Keratinocyte (primary cell): ENCODE measurements around the gene SLC7A4. TPM values are rescaled to one million over a fixed set of nuclear protein-coding genes. Genes with fewer than 3 reads are reported as not detected.

Source experiments
- DNase-seq: peaks from one replicate; pipeline ENCODE4 v3.0.0-alpha.2; 2011; ENCODE audit warnings: low read depth, missing footprints, low spot score
- FAIRE-seq: peaks from 2 replicates; lab custom pipeline; 2011; peaks lifted over from hg19 to GRCh38; lab: Jason Lieb, UNC
- H2AFZ ChIP-seq: 2 replicates; pipeline ENCODE4 v1.6.0; 2012; ENCODE audit warnings: low read length, control low read depth, inconsistent platforms; ENCODE audit not compliant: control insufficient read depth
- H3K27ac ChIP-seq: 2 replicates; pipeline ENCODE4 v1.5.1; 2011; ENCODE audit warnings: low read length; ENCODE audit not compliant: control insufficient read depth, insufficient read depth
- H3K27me3 ChIP-seq: 3 replicates; pipeline ENCODE4 v1.6.0; 2011; ENCODE audit warnings: low read length; ENCODE audit not compliant: control insufficient read depth, insufficient read depth; ENCODE audit errors: extremely low read depth
- H3K36me3 ChIP-seq, 2 experiments: 2 replicates in 1 of 2; 3 replicates in 1 of 2; pipeline ENCODE4 v1.5.1; 2011; ENCODE audit warnings: low read length in 2 of 2, mild to moderate bottlenecking in 1 of 2; ENCODE audit not compliant: control insufficient read depth in 2 of 2, insufficient read depth in 2 of 2; ENCODE audit errors: extremely low read depth in 1 of 2
- H3K4me1 ChIP-seq: 3 replicates; pipeline ENCODE4 v1.5.1; 2011; ENCODE audit warnings: low read length; ENCODE audit not compliant: control insufficient read depth, insufficient read depth; ENCODE audit errors: extremely low read depth
- H3K4me2 ChIP-seq: 3 replicates; pipeline ENCODE4 v1.6.0; 2011; ENCODE audit warnings: low read depth, low read length; ENCODE audit not compliant: control insufficient read depth, insufficient read depth; ENCODE audit errors: extremely low read depth
- H3K4me3 ChIP-seq, 3 experiments: fragments of 200-600 bp in 1 of 3; sonication (generic) in 1 of 3; 2 replicates in 2 of 3; 3 replicates in 1 of 3; pipeline ENCODE4 v1.5.1; 2011 to 2016; ENCODE audit warnings: low read length in 3 of 3, mild to moderate bottlenecking in 3 of 3, control low read depth in 2 of 3, inconsistent platforms in 1 of 3, low read depth in 1 of 3, mixed read lengths in 1 of 3, mixed run types in 1 of 3, moderate library complexity in 1 of 3; ENCODE audit not compliant: control insufficient read depth in 2 of 3, insufficient read depth in 2 of 3; ENCODE audit errors: extremely low read depth in 1 of 3
- H3K79me2 ChIP-seq: 2 replicates; pipeline ENCODE4 v1.6.0; 2012; ENCODE audit warnings: low read length; ENCODE audit not compliant: control insufficient read depth, insufficient read depth
- H3K9ac ChIP-seq: 3 replicates; pipeline ENCODE4 v1.6.0; 2011; ENCODE audit warnings: low read length; ENCODE audit not compliant: control insufficient read depth, insufficient read depth; ENCODE audit errors: extremely low read depth
- H3K9me1 ChIP-seq: 3 replicates; pipeline ENCODE4 v1.6.0; 2011; ENCODE audit warnings: low read length; ENCODE audit not compliant: control insufficient read depth, insufficient read depth; ENCODE audit errors: extremely low read depth
- H3K9me3 ChIP-seq: 2 replicates; pipeline ENCODE4 v1.5.1; 2012; ENCODE audit warnings: low read depth, low read length; ENCODE audit not compliant: control insufficient read depth
- H4K20me1 ChIP-seq: 3 replicates; pipeline ENCODE4 v1.6.0; 2011; ENCODE audit warnings: low read length; ENCODE audit not compliant: control insufficient read depth, insufficient read depth; ENCODE audit errors: extremely low read depth
- CTCF ChIP-seq, 3 experiments: IDR thresholded peaks in 1 of 3; conservative IDR thresholded peaks in 1 of 3; optimal IDR thresholded peaks in 1 of 3; 2 replicates in 2 of 3; 3 replicates in 1 of 3; pipeline versions ENCODE3 to v1.5.1; 2011; ENCODE audit warnings: low read length in 3 of 3, mild to moderate bottlenecking in 3 of 3, moderate library complexity in 2 of 3, control low read depth in 1 of 3, inconsistent platforms in 1 of 3; ENCODE audit not compliant: insufficient read depth in 2 of 3; ENCODE audit errors: extremely low read depth in 1 of 3
- EZH2 ChIP-seq: IDR thresholded peaks from one replicate; pipeline ENCODE4 v1.6.1; 2012; ENCODE audit warnings: inconsistent platforms, mild to moderate bottlenecking, low read length, moderate library complexity
- dilution Hi-C: fragments of 300-500 bp; cut with MboI; formaldehyde crosslinking; loops from one replicate; pipeline ENCODE4 v1.7.0; 2020; ENCODE audit warnings: low sequenced_read_pairs; ENCODE audit not compliant: extremely low pct_ligation_motif_present
- polyA plus RNA-seq, 5 experiments: library from polyadenylated mRNA; depleted of rRNA in 3 of 5; stranded (reverse) in 3 of 5; stranded (forward) in 1 of 5; unstranded in 1 of 5; fragments of >200 nt; gene quantifications; 1 replicate in 1 of 5; 2 replicates in 3 of 5; 3 replicates in 1 of 5; pipeline versions ENCODE4 v1.2.1 to v1.2.3, GENCODE V29; 2011 to 2012; ENCODE audit warnings: missing spikeins in 2 of 5, low read depth in 1 of 5, low replicate concordance in 1 of 5

The SLC7A4 gene
- polyA plus RNA-seq, 1 donor (not counting 4 experiments of a cell fraction or from before 2014, with no cell fraction given), result 0.10 TPM

DNA sequence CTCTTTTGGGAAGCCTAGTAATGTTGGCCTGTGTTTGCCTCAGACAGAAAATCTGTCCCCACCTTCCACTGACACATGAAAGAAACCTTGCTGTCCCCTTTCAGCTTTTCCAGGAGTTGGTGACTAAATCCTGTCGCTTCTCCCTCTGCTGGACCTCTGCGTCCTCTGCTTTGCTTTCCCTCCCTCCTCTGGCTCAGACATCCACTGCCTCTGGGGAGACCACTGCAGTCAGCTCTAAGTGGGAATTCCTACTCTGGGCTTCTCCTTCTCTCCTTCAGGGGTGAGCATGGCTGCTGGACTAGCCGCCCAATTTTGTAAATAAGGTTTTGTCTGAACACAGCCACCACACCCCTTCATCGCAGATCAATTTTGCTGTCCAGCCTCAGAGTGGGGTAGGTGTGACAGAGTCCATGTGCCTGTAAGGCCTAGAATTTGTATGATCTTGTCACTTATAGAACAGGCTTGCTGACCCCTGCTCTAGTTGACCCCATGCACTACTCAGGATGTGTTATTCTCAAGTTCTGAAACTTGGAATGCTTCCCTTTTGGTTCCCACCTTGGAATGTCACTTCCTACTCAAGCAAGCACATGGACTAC lies 36.4 kb upstream of the SLC7A4 start:
- H3K27ac ChIP-seq, result no peak overlapping the region
- no peak overlapping the region for H3K4me2 ChIP-seq
- H3K36me3 ChIP-seq, result no peaks in the 10 kb centered on the region
- H3K9ac ChIP-seq, result no peak overlapping the region
- H3K4me3 ChIP-seq, result no peak overlapping the region
- H3K27me3 ChIP-seq, result peaks cover 8% of the 10 kb centered on the region
- DNase-seq, result no peak
- H4K20me1 ChIP-seq, result no peaks in the 10 kb centered on the region
- peaks cover 13% of the 10 kb centered on the region for H3K4me1 ChIP-seq
- H3K79me2 ChIP-seq, result no peaks in the 10 kb centered on the region
- no peak overlapping the region for H2AFZ ChIP-seq
- dilution Hi-C loops, result no loop called here
- no peaks in the 10 kb centered on the region for H3K9me1 ChIP-seq
- no peak for FAIRE-seq
- H3K9me3 ChIP-seq, result no peaks in the 10 kb centered on the region
- TF ChIP-seq EZH2 (no peak), CTCF (optimal IDR thresholded peaks at IDR 0.05 in 1 of 3, IDR thresholded peaks at IDR 0.05 in 1 of 3, conservative IDR thresholded peaks at IDR 0.05 in 1 of 3; ENCODE audit: extremely low read depth in 1 of 3, insufficient read depth in 2 of 3, low read length in 3 of 3) (no peak)

GRCh38 chr22:21067901-21068680 lies 35.7 kb upstream of the SLC7A4 start:
- Histone ChIP-seq H3K4me3 (no peak overlapping the region), H2AFZ (no peak overlapping the region), H3K4me2 (no peak overlapping the region), H3K9me3 (no peaks in the 10 kb centered on the region), H3K79me2 (no peaks in the 10 kb centered on the region), H3K9ac (no peak overlapping the region), H3K36me3 (no peaks in the 10 kb centered on the region), H3K4me1 (peaks cover 6% of the 10 kb centered on the region), H3K9me1 (no peaks in the 10 kb centered on the region), H4K20me1 (no peaks in the 10 kb centered on the region), H3K27me3 (peaks cover 8% of the 10 kb centered on the region), H3K27ac (no peak overlapping the region)
- dilution Hi-C loops, result no loop called here
- no peak for DNase-seq
- TF ChIP-seq EZH2 (no peak), CTCF (optimal IDR thresholded peaks at IDR 0.05 in 1 of 3, IDR thresholded peaks at IDR 0.05 in 1 of 3, conservative IDR thresholded peaks at IDR 0.05 in 1 of 3; ENCODE audit: extremely low read depth in 1 of 3, insufficient read depth in 2 of 3, low read length in 3 of 3) (no peak)
- FAIRE-seq, result no peak
